Osteocyte (in vitro differentiated cells): ENCODE measurements around the gene PLCB4. TPM values are rescaled to one million over a fixed set of nuclear protein-coding genes. Genes with fewer than 3 reads are reported as not detected.

ENCODE experiments used
- DNase-seq: peaks from one replicate; pipeline ENCODE4 v3.0.0; 2021; ENCODE audit warnings: mixed read lengths; ENCODE audit not compliant: unreplicated experiment; ENCODE audit errors: extremely low spot score
- H3K27ac Mint-ChIP-seq: one replicate; pipeline ENCODE4 v1.8.0; 2021; ENCODE audit warnings: mild to moderate bottlenecking, mixed read lengths; ENCODE audit not compliant: unreplicated experiment
- H3K27me3 Mint-ChIP-seq: one replicate; pipeline ENCODE4 v1.8.0; 2021; ENCODE audit warnings: mixed read lengths; ENCODE audit not compliant: unreplicated experiment
- H3K36me3 Mint-ChIP-seq: one replicate; pipeline ENCODE4 v1.8.0; 2021; ENCODE audit warnings: mixed read lengths; ENCODE audit not compliant: unreplicated experiment
- H3K4me1 Mint-ChIP-seq: one replicate; pipeline ENCODE4 v1.8.0; 2021; ENCODE audit warnings: mixed read lengths; ENCODE audit not compliant: unreplicated experiment
- H3K4me3 Mint-ChIP-seq: one replicate; pipeline ENCODE4 v1.8.0; 2021; ENCODE audit warnings: mild to moderate bottlenecking, moderate library complexity, mixed read lengths; ENCODE audit not compliant: unreplicated experiment
- H3K9me3 Mint-ChIP-seq: one replicate; pipeline ENCODE4 v1.8.0; 2021; ENCODE audit warnings: mixed read lengths; ENCODE audit not compliant: unreplicated experiment
- CTCF ChIP-seq: fragments of 200-600 bp; sonication (generic); IDR thresholded peaks from 2 replicates; pipeline ENCODE4 v1.5.0; 2021; ENCODE audit warnings: antibody characterized with exemption, mild to moderate bottlenecking, moderate library complexity
- total RNA-seq: library from RNA; stranded (reverse); gene quantifications from 2 replicates; pipeline ENCODE4 v1.2.1, GENCODE V29; 2021

Gene PLCB4
- total RNA-seq, 1 donor from 2014 or later: 5.3 TPM

GRCh38 chr20:9141070-9141469, 72.2 kb downstream of the PLCB4 start:
- Mint-ChIP-seq H3K9me3 (peaks cover 10% of the 10 kb centered on the region), H3K27me3 (no peaks in the 10 kb centered on the region), H3K27ac (no peak overlapping the region), H3K4me3 (no peak overlapping the region), H3K4me1 (peaks cover 18% of the 10 kb centered on the region), H3K36me3 (no peaks in the 10 kb centered on the region)
- TF ChIP-seq CTCF: no peak
- DNase-seq: no peak

GRCh38 chr20:9141921-9142320, 73.0 kb downstream of the PLCB4 start:
- Mint-ChIP-seq H3K27me3 (no peaks in the 10 kb centered on the region), H3K4me3 (no peak overlapping the region), H3K36me3 (no peaks in the 10 kb centered on the region), H3K4me1 (peaks cover 18% of the 10 kb centered on the region), H3K9me3 (peaks cover 11% of the 10 kb centered on the region), H3K27ac (no peak overlapping the region)
- DNase-seq: no peak
- no peak for TF ChIP-seq CTCF

GRCh38 chr20:9142809-9143208, 73.9 kb downstream of the PLCB4 start:
- Mint-ChIP-seq H3K4me3 (no peak overlapping the region), H3K36me3 (no peaks in the 10 kb centered on the region), H3K27ac (no peak overlapping the region), H3K9me3 (peaks cover 11% of the 10 kb centered on the region), H3K27me3 (no peaks in the 10 kb centered on the region), H3K4me1 (peaks cover 18% of the 10 kb centered on the region)
- TF ChIP-seq CTCF: no peak
- no peak for DNase-seq

- Mint-ChIP-seq H3K27me3 (no peaks in the 10 kb centered on the region), H3K27ac (no peak overlapping the region), H3K4me3 (no peak overlapping the region), H3K4me1 (peaks cover 18% of the 10 kb centered on the region), H3K9me3 (peaks cover 11% of the 10 kb centered on the region), H3K36me3 (no peaks in the 10 kb centered on the region)
- no peak for TF ChIP-seq CTCF
- DNase-seq: no peak
Observed at GRCh38 chr20:9143926-9144325, 75.0 kb downstream of the PLCB4 start.

GRCh38 chr20:9144643-9145042, 75.8 kb downstream of the PLCB4 start:
- H3K9me3 Mint-ChIP-seq: peaks cover 7% of the 10 kb centered on the region
- H3K27ac Mint-ChIP-seq: no peak overlapping the region
- H3K4me3 Mint-ChIP-seq: no peak overlapping the region
- H3K27me3 Mint-ChIP-seq: no peaks in the 10 kb centered on the region
- DNase-seq: no peak
- H3K4me1 Mint-ChIP-seq: peaks cover 18% of the 10 kb centered on the region
- TF ChIP-seq CTCF: no peak
- H3K36me3 Mint-ChIP-seq: no peaks in the 10 kb centered on the region
